NCI-H526 (cell line): ENCODE measurements around the gene PALLD.
A peak's percentile ranks its signal among the peaks of the same experiment; 100 is the strongest.

Experiments
- DNase-seq, 2 experiments: peaks; one replicate each; lab custom pipeline; 2025; lab: John Stamatoyannopoulos, UW

Gene PALLD

DNA sequence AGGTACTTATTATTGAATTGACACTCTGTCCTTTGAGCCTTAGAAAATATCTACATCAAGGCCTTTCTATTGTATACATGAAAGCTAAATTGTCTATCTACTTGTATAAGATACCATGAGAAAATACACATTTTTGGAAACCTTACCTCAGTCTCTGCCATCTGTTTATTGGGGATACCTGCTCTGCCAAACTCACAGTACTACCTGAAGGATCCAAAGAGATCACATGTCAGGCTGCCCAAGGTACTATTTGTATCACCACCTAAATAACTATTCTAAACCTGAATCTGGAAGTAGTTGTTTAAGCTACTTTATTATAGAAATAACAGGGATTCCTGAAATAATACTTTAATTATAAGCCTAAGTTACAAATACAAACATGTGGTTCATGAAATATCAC is 126.2 kb downstream of the PALLD start:
- no peak for DNase-seq

DNA sequence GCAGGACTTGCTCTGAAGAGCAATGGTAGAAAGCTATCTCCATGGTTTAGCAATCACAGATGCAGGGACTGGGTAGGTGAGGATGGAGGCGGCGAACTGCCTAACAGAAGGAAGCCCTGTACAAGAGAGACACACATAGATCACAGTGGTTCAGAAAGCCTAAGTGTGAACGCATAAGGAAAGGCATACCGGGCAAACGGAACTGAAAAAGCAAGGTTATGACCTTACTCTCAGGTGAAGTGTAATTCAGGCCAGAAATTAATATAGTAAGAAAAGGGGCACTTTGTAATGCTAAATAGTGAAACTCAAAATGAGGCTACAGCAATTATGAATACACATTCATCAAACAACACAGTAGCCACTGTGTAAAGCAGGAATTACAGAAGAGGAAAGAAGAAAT is 126.6 kb downstream of the PALLD start:
- DNase-seq = no peak

DNA sequence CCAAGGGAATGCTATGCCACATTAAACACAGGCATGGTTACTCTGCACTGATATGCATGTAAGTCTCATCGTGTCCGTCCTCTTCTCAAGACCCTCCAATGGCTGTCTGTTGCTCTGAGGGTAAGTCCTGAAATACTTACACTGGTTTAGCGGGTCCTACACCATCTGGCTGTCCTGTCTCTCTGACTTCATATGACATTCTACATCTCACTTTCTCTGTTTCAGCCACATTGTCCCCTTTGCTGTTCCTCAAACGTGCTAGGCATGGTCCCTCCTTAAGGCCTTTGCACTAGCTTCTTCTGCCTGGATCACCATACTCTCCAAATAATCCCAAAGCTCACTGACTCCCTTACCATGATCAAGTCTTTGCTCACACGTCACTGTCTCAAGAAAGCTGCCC is 131.4 kb downstream of the PALLD start:
- DNase-seq = no peak

DNA sequence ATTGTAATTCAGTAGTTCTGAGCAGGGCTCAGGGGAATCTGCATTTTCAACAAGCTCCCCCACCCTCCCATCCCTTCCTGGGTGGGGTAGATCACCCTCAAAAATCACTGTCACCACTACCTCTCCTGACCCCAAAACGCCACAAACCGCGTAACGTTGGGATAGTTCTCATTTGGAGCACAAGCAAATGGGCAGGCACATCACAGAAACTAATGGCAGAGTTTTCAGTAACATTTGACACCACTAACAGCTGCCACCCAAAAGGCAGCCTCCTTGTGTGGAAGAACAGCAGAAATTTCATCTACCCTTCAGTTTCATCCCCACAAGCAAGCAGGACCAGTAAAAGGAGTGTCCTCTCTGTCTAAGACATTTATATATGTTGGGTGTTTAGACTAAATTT is 132.7 kb downstream of the PALLD start:
- DNase-seq = no peak

DNA sequence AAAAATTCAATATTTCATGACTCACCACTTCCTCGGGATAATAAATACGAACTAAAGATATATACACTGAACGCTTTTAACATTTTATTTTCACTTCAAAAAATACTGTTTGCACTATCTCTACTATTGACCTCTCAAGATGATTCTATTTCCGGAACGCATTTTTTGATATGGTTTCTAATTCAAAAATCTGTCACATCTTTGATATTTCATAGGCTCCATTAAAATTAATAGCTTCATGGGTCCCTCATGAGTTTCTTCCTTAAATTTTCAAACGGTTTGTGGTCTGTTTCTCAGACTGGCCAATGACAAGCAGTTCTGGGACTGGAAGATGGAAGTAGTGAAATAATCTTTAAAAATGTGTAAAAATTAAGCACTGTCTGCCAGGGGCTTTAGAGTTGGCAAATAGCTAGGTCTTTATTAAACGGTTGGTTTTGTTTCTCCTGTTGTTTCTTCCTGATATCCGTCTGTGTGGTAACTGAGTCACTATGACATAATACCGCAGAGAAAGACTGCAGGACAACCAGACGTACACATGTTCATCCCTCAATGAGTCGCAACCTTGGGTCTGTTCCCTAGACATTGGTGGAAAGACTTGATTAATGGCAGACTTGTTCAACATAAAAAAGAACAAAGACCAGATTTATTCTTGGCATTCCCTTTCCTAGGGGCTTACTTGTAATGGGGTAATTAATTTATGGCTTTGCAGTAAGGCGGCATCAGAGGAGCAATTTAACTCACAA is 133.8 kb downstream of the PALLD start:
- no peak for DNase-seq

DNA sequence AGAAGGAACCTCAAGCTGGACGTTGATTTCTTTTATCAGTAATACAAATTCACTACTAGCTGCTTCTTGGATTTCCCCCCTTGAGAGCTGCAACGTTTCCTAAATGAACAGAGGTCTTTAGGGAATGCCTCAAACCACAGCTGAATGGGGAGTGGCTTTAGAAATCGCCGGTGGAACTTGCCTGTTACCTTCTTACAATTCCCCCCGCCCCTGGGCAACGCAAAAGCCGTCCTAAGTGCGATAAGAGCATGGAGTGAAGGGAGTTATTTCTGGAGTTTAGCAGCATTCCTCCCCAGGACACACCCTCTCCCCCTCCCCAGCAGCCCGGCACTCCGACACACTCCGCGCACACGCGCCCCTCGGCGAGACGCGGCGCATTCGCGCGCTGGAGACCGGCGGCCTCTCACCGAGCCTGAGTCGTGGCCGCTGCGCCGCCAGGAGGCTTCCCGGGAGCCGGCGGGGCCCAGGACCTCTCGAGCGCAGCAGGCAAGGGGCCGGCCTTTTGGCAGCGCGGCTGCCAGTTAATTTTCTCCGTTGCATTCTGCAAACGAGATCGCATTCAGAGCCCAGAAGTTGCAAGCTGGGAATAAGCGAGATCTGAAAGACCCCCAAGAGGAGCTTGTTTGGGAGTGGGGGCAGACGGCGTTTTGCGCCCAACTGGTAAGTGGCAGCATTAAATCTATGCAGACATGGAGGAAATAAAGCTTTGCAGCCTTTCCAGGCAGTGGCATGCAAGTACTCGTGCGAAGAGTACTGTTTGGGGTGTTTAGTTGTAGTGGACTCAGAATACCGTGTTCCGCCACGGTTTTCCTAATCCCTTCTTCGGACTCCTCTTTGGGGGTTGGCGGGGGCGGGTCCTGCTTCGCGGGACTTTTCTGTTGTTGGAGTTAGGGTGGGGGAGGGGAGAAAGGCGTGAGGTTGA is 134.7 kb downstream of the PALLD start:
- DNase-seq = peak; percentile 13 to 82

DNA sequence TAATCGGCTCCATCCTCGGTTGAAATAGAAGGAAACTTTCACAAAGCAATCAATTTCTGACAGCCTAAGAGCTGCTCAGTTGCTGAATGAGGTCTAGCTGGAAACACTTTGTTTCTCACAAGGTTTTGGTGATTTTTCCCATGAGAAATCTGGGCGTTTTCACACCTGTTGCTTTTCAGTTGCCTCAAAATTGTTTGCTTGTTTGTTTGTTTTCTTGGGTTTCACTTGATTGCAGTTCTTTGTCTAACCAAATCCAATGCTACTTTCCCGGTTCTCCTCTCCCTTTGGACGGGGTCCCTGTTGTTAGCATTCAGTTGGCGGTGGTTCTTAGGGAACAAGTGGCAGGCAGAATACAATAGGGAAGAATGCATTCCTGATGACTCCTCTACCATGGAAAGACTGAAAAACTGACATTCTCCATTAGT is 135.5 kb downstream of the PALLD start:
- DNase-seq = peak in 1 of 2 experiments; percentile 2

DNA sequence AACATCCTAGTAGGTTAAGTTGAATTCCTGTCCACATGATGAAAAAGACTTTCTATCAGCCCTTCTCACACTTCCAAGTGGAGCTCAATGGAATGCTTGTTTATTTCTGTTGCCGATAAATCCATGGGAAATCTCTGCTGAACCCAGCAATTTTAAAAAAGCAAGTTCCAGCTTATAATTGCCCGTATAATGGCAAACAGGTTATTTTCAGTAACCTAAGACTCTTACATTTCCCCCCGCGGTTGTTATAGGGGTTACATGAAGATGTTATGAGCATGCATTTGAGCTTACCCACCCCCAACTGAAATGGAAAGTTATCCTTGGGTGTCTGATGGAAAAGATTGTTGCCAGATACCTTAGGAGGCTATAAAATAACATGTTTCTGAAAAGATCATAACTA is 136.2 kb downstream of the PALLD start:
- DNase-seq = no peak

DNA sequence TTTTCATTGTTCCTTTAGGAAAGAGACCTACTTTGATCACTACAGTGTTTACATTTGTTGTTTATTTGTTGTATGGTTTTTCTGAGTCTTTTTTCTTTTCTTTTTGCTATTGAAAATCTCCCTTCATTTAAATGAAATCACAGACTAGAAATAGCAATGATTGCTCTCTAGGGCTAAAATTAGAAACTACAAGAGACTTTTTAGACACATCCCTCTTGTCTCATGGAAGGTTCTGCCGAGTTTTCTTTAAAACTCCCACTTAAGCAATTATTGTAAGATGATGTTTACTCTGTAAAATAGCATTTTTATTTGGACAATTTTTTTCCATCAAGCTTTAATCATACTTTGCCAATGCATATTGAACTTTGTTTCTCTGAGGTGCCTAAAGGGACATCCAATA is 136.6 kb downstream of the PALLD start:
- DNase-seq = no peak

DNA sequence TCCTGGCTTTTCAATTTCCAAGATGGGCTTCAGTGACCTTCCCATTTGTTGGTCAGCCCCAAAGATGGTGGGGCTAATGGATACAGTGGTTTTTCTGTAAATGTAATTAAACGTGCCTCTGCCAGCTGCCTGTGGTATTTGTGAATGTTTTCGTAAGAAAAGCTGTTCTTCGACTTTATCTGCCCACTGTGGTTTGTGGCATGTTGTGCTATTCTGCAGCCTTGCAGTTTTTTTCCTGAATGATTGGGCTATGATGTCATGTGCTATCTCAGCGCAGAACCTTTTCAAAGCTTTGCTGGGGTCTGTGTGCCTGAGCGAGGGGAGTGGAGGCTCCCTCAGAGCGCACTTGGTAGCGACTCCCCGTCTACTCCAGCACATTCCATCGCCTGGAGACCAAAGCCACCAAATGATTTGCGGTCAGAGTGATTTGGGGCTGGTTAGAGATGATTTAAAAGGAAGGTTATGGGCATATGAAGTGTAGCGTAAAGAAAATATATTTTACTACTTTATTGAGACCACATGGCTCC is 137.5 kb downstream of the PALLD start:
- DNase-seq = no peak

DNA sequence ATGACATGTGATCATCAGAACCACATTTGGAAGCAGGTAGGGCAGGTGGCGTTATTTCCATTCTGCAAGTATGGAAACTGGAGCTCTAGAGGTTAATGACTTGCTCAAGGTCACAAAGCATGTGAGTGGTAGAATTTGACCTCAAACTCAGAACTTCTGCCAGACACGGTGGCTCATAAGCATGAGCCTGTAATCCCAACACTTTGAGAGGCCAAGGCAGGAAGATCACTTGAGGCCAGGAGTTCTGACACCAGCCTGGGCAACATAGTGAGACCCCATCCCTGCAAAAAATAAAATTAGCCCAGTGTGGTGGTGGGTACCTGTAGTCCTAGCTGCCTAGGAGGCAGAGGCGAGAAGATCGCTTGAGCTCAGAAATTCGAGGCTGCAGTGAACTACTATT is 139.2 kb downstream of the PALLD start:
- DNase-seq = no peak

DNA sequence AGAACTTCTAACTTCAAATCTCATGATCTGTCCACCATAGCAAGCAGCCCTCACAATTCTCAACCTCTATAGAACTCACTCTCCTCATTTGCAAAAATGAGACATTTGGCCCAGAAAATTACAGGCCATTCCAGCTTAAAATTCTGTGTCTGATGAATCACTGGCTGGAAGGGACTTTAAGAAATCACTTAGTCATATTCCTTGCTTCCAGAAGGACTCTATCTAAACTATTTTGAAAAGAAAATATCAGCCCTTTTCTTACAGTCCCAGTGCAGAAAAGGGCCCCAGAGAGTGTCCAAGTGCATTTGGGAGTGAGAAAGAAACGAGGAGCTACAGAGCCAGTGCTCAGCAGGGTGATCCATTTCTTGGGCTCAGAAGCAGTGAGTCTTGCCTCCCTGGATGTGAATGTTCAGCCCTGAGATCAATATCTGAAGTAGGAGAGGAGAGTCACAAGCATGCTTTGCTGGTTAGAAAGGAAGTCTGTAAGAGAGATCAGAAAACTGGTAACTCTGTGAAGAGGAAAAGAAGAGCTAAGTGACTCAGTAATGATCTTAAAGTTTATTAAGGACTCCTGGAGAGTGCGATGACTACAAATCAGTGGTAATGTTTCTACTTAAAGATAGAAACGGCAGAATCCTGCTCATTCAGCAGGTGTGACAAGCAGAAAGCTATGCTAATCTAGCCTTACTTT is 139.8 kb downstream of the PALLD start:
- DNase-seq = no peak

DNA sequence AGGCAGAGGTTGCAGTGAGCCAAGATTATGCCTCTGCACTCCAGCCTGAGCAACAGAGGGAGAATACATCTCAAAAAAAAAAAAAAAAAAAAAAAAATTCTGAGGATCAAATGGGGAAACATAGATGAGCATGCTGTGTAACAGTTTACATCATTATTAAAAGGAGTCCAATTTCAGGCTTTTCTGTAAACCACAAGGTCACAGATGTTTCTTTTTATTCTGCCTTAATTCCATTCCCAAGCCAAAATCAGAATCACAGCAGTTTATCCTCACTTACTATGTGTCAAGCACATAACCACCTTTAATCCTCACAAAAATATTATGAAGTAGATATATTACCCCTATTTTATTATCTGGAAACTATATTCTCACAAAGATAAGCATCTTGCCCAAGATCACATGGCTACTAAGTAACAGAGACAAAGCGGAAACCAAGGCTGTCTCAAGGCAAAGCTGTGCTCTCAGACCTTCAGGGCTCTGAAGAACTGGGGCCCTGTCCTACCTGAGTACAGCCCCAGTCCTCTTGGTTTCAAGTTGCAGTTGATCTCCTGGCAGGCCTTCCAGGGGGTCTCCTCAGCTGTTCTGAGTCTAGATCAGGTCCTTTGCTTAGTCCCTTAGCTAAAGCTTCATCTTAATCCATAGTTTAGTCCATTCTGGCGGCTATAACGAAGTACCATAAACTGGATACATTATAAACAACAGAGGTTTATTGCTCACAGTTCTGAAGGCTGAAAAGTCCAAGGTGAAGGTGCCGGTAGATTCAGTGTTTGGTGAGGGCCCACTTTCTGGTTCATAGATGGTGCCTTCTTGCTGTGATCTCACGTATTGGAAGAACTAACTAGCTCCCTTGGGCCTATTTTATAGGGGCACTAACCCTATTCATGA is 141.3 kb downstream of the PALLD start:
- DNase-seq = no peak

DNA sequence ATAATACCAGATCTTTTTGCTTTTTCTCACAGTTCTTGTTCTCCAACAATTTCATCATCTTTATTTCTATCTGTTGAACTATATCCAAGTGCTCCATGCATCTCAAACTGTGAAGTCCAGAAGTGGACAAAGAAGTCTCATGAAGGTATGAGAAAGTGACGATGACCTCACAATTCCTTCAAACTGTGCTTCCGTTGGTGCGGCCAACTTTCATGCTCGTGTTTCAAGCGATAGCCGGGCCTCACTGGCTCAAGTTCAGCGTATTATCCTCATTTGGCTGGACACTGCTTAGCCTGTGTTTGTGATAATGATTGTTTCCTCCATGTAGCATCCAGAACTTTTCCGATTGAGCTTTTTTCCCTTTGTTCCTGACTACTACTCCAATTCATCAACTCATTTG is 143.1 kb downstream of the PALLD start:
- DNase-seq = no peak

DNA sequence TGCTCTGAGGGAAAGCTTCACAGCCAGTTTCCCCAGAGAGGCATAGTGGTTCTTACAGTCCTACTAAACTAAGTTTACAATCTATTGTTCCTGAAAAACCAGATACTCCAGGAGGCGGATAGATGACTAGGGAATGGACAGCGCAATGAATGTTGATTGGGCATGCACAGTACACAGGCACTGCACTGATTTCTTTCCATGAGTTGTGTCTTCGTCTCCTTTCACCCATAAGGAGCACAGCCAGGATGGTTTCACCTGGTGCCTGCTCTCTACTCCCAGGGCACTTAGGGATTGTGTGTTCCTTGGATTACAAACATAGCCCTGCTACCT is 144.9 kb downstream of the PALLD start:
- no peak for DNase-seq

DNA sequence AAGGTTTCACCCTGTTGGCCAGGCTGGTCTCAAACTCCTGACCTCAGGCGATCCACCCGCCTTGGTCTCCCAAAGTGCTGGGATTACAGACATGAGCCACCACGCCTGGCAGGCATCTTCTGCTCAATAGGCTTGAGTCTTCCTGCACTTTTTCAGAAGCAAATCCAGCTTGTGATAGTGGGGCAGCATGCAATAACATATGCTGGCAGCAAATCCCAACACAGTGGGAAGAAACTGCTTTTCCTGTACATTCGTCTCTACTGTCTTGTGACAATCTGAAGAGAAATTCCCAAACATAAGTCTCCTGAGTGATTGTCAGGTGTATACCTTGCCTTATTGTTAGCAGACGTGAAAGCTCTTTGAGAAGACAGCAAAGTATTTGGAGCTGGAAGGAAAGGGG is 145.7 kb downstream of the PALLD start:
- DNase-seq = no peak

DNA sequence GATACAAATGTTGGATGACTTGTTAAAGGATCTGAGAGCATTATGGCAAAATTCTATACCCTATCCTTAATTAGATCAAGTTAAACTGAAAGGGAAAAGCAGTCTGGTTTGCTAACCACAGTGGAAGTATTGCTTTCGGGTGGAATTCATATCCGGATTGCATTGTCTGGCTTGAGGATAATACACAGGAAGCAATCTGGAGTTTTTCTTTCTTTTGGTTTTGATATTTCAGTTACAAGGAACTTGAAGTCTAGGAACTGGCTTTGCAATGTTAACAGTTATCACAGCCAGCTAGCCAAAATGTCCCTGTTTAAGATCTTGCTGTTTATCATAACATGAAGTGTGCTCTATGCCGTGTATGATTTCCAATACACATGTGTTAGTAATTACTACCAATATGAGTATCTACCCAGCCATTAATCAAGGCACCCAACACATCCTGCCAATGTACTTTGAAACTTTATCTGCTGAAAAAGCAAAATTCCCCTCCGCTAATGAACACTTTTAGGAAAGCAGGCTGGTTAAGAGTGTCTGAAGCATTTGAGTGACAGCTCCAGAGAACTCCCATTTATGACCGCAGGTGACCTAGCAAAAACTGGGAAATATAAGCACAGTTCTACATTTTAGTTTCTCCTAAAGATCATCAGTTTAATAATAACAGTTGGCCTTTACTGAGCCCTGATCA is 146.4 kb downstream of the PALLD start:
- DNase-seq = no peak

DNA sequence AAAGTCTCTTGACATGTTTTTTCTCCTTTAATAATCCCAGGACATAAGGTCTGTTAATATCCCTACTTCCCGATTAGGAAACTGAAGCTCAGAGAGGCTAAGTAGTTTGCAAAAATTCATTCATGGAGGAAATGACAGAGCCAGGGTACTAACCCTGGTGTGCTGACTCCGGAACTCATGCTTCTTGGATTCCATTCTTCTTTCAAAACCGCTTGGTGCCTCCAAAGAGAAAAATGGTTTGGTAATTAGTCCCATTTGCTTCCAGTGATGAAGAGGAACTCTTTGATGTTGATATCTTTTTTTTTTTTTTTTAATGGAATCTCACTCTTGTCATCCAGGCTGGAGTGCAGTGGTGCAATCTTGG is 146.9 kb downstream of the PALLD start:
- no peak for DNase-seq

DNA sequence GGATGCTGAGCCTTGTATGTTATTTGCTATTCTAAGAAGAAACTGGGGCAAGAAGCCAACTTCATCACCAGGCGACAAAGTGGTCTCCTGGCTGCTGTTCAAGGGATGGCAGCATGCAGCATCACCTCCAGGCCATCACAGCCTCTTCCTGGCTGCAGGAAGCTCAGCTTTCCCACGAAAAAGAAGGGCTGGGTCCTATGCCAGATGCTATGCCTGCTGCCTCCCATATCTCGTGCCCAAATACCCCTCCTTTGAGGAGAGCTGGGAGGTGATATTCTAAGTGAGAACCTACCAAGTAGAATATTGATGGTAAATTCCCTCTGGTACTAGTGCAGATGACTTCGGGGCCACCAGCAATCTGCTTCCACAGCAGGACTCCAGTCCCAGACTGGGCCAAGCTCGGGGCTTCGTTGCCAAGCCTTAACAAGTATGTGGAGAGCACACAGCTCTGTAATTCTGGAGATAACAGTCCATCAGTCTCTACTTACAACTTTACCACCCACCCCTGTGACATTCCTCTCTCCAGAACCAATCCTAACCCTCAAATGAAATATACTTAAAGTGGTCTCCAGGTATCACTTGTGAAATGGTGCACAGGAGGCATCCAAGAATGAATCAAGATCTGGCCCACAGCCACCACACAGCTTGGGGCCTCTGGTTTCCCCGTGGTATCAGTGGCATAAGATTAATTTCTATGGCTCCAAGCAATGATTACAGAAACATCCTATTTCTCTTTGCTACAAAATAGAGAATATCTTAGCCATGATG is 149.3 kb downstream of the PALLD start:
- DNase-seq = no peak

DNA sequence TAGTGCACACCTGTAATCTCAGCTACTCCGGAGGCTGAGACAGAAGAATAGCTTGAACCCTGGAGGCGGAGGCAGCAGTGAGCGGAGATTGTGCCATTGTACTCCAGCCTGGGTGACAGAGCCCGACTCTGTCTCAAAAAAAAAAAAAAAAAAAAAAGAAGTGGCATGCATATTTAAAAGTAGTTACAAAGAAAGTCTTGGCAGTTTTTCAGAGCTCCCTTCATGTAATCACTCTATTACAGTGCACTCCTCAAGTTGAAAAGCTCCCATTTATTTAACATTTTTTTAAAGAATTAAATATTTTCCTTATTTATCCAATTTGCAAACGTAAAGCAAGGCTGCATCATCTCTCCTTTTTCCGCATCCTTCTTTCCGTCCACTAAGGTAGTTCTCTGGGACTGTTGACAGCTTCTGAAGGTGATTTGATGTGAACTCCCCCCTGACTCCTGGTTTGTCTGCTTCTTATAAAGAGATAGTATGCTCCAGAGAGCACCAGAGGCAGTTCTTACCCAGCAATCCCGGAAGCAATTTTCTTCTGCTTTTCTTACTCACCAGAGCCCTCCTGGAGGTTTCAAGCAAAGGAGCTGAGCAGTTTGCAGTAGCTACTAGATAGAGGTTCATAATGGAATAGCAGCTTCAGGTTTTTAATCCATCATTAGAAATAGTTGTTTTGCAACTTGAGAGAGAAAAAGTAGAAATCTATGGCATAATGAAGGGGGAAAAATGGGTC is 151.0 kb downstream of the PALLD start:
- no peak for DNase-seq
